MG63 (cell line): Measurements from ENCODE around the gene CELSR3. TPM values are rescaled to one million over a fixed set of nuclear protein-coding genes. Genes with fewer than 3 reads are reported as not detected.

Experiments
- DNase-seq: peaks from one replicate; pipeline ENCODE4 v3.0.0-alpha.2; 2020
- H3K27me3 ChIP-seq: fragments of 250-450 bp; sonication (Bioruptor Pico); 2 replicates; pipeline ENCODE4 v1.5.1; 2020; ENCODE audit warnings: mild to moderate bottlenecking, moderate library complexity
- H3K36me3 ChIP-seq: fragments of 250-450 bp; sonication (Bioruptor Pico); 2 replicates; pipeline ENCODE4 v1.5.1; 2020; ENCODE audit warnings: mild to moderate bottlenecking, moderate library complexity
- H3K4me3 ChIP-seq: fragments of 250-450 bp; sonication (Bioruptor Pico); 2 replicates; pipeline ENCODE4 v1.5.1; 2020; ENCODE audit warnings: mild to moderate bottlenecking, moderate library complexity
- H3K9me3 ChIP-seq: fragments of 250-450 bp; sonication (Bioruptor Pico); 2 replicates; pipeline ENCODE4 v1.5.1; 2020; ENCODE audit warnings: mild to moderate bottlenecking, moderate library complexity
- total RNA-seq: library from RNA; depleted of rRNA; stranded (reverse); fragments of >200 nt; shearing (Covaris generic); gene quantifications from 2 replicates; pipeline ENCODE4 v1.2.3, GENCODE V29; 2014; ENCODE audit warnings: low replicate concordance

Gene CELSR3
- total RNA-seq, 1 experiment from 2014 or later, result 0.16 TPM

DNA sequence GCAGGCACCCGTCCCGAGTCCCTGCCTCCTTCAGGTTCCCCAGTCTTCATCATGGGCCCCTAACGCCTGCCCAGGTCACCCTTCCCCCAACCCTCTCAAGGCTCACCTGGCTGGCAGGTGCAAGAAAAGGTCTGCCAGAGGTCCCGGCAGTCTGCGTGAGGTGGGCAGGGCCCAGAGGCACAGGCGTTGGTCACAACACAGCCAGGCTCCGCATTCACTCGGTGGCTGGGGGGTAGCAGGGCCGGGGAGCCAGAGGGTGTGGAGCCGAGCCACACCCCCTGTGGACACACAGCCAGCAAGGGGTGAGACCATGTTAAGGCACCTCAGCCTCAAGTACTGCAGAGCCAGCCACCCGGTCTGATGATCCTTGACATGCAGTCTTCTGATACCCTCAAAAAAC is 10.9 kb downstream of the CELSR3 start:
- Histone ChIP-seq H3K27me3 (no peaks in the 10 kb centered on the region), H3K4me3 (no peak overlapping the region), H3K9me3 (no peaks in the 10 kb centered on the region), H3K36me3 (no peaks in the 10 kb centered on the region)
- DNase-seq, result no peak

DNA sequence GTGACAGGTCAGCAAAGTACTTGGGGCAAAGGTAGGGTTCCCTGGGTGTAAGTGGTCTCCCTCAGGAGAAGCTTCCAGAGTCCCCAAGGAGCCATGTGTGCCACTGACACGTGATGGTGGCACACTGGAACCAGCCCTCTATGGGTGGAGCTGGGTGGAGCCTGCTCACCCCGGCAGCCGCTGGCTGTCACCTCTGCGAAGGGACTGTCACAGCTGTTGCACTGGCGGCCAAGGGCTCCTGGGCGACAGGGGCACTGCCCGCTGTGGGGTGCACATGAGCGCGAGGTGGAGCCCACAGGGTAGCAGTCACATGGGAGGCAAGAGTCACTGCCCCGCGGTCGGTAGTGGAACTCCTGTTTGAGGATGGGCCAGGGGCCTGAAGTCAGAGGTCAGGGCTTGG is 12.0 kb downstream of the CELSR3 start:
- Histone ChIP-seq H3K36me3 (no peaks in the 10 kb centered on the region), H3K4me3 (no peak overlapping the region), H3K9me3 (no peaks in the 10 kb centered on the region), H3K27me3 (no peaks in the 10 kb centered on the region)
- no peak for DNase-seq

DNA sequence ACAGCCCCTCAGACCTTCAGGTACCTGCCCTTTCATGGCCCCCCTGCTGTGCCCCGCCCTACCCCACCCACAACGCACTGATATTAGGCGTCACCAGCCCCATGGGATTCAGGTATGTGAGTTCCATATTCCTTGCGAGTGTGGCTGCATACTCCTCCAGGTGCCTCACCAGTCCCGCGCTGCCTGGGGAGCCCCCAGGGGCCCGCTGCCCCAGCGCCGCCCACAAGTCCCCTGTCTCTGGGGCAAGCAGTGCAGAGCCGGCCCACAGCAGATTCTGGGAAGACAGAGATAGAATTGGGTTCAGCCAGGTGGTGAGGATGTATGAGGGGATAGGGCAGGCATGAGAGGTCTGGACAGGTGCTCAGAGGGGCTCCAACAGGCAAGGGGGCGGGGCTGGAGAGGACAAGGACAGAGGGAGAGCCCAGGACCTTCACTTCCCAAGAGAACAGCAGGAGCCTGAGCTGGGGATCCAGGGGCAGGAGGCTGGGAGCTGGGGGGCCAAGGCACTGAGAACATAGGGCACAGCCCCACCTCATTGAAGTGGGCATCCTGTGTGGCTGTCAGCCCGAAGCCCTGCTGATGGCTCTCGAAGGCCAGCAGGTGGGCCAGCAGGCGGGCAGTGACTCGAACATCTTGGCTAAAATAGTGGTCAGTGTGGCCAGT is 14.4 kb downstream of the CELSR3 start:
- DNase-seq, result no peak
- no peak overlapping the region for H3K4me3 ChIP-seq
- no peaks in the 10 kb centered on the region for H3K9me3 ChIP-seq

DNA sequence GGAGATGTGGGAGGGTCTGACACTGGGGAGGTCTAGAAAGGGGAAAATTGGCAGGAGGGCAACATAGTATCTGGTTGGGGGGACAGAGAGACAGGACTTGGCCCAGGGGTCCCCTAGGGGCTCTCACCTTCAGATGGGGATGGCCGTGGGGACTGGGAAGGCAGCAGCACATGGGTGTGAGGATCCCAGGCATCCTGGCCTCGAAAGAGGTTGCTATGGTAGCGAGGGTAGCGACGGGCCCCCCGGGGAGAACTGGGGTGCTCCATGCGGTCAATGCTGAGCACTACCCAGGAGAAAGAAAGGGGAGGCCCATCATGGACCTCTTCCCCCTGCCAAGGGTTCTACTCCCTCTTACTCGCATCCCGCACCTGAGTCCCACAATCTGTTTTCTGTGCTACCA is 15.0 kb downstream of the CELSR3 start:
- H3K36me3 ChIP-seq, result no peaks in the 10 kb centered on the region
- no peak for DNase-seq

More for the DNA sequence above, 14.4 kb downstream of the CELSR3 start:
- no peaks in the 10 kb centered on the region for H3K36me3 ChIP-seq
- no peaks in the 10 kb centered on the region for H3K27me3 ChIP-seq

DNA sequence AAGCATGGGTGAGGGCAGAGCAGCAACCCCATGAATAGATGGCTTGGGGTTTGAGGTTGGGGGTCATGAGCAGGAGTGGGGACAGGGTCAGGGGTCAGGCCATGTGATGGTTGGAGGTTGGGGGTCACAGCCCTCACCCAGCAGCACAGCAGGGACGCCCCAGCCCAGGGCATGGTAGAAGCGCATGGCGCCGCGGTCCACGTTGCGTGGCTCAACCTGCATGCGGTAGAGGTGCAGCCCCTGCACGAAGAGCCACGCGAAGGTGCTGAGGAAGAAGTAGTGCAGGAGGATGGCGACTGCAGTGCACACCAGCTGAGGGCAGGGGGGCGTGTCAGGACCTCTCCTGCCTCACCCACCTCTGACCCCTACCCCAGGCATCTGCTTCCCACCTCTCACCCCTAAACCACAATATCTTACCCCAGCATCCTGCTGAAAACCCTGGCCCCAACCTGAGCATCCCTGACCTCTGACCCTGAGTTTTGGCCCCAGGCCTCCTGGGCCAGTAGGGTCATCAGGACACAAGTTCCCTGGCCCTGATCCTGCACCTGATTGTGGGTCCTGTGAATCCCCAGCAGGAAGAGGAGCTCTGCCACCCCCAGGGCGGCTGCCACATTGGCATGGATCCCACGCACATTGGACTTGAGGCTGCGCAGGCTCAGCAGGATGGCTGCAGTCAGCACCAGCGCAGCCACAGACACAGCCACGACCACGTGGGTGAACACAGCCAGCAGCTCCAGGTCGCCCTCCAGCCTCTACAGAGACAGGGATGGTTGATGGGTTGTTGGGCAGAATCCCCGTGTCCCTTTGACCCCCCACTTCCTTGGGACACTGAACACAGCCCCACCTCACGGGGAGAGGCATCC is 17.6 kb downstream of the CELSR3 start:
- no peak overlapping the region for H3K4me3 ChIP-seq
- DNase-seq, result no peak
- H3K9me3 ChIP-seq, result no peaks in the 10 kb centered on the region
- H3K36me3 ChIP-seq, result no peaks in the 10 kb centered on the region
- H3K27me3 ChIP-seq, result no peaks in the 10 kb centered on the region

More for the DNA sequence above, 15.0 kb downstream of the CELSR3 start:
- Histone ChIP-seq H3K27me3 (no peaks in the 10 kb centered on the region), H3K4me3 (no peak overlapping the region), H3K9me3 (no peaks in the 10 kb centered on the region)

DNA sequence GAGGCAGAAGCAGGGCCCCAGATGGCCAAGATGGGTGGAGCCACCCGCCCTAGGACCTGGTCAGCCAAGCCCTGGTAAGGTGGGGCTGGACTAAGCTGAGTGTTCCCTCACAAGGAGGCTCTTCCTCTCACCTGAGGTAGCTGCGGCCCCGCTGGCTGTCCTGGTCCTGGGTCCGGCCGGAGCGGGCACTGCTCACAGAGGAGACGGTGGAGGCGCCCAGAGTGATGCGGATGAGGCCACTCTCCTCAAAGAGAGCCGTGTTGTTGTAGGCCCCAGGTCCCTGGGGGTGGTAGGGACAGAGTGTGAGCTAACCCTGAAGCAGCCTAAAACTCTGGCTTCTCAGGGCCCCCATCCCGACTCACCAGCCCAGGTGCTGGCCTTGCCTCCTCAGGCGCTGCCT is 20.1 kb downstream of the CELSR3 start:
- Histone ChIP-seq H3K27me3 (no peaks in the 10 kb centered on the region), H3K9me3 (no peaks in the 10 kb centered on the region), H3K4me3 (no peak overlapping the region), H3K36me3 (no peaks in the 10 kb centered on the region)
- no peak for DNase-seq

DNA sequence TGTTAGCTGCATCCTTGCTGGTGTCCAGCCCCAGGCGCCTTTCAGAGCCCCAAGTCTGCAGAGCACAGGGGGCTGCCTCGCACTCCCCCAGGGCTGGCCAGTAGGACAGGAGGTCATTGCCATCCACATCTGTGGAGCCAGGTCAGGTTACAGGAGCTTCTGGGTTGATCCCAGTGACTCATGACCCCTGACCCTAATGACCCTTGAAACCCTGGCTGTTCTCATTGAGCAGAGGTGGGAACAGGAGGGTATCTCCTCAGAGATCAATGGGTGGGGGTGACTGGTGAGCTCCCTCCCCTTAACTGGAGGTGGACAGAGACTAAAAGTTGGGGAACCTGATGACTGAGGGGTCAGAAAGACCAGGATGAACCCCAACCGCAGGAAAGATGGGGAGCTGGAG is 21.3 kb downstream of the CELSR3 start:
- Histone ChIP-seq H3K4me3 (no peak overlapping the region), H3K27me3 (no peaks in the 10 kb centered on the region), H3K9me3 (no peaks in the 10 kb centered on the region), H3K36me3 (no peaks in the 10 kb centered on the region)
- DNase-seq, result no peak

DNA sequence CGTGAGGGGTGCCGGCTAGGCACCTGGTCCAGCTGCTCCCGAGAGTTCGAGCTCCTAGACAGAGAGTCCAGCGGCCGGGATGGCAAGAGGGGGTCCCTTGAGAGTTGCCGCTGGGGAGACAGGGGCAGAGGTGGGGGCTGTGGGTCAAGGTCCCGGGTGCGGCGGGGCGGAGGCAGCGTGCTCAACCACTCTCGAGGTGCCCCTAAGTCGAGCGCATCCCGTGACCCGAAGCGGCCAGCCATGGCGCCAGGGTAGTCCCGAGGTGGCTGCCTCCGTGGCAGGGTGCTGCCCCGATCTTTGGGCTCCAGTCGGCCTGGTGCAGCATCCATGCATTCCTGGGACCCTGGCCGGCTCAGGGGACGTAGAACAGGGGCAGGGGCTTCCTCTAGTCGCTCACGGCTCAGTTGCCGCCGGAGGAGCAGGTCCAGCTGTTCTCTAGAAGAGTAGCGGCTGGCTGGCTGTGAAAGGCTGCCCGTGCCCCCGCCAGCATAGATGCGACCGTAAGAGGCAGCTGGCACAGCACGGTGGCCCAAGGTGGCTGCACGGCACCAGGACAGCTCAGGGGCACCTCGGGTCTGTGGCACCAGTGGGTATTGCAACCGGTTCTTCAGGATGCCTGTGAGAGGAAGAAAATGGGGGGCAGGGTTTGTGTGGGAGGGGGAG is 22.6 kb downstream of the CELSR3 start:
- Histone ChIP-seq H3K9me3 (no peaks in the 10 kb centered on the region), H3K36me3 (no peaks in the 10 kb centered on the region), H3K4me3 (no peak overlapping the region), H3K27me3 (no peaks in the 10 kb centered on the region)
- DNase-seq, result no peak

DNA sequence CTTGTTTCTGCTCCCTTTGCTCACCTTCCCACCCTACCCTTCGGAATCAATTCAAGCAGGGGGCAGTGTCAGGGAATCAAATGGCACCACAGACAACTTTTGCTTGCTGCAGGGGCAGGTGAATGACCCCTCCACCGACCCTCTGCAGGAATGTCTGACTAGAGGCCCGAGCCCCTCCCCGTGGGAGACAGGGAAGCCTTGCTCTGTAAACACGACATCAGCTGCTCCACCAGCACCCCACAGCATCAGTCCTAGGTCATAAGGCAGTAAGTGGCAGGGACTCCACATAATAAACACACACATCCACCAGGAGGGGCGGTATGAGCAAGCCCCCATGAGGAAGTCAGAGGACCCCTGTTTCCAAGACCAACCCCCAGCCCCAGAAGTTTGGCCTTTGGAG is 25.4 kb downstream of the CELSR3 start:
- Histone ChIP-seq H3K4me3 (no peak overlapping the region), H3K36me3 (no peaks in the 10 kb centered on the region), H3K9me3 (no peaks in the 10 kb centered on the region), H3K27me3 (no peaks in the 10 kb centered on the region)
- DNase-seq, result no peak

DNA sequence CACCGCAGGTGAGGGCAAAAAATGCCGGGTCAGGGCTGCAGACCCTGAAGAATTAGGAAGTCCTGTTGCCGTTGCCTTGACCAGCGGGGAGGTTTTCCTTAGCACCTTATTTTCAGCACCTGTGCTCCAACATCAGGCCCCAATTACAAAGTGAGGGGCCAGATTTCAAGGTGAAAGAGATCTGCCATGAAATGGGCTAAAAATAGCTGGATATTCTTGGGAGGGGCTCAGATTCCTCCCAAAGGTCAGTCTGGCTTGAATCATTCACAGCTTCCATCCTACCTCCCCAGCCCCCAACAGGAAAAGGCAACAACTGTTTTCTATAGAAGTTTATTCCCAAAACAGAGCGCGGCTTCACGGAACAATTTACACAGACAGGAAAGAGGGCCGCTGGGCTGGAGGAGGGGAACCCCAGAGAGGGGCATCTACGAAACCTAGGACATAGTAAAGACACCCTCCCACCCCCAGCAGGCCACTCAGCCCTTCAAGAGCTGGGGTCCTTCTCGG is 26.5 kb downstream of the CELSR3 start:
- no peaks in the 10 kb centered on the region for H3K27me3 ChIP-seq
- H3K36me3 ChIP-seq, result no peaks in the 10 kb centered on the region
- DNase-seq, result no peak
- peak overlapping the region; percentile 68 for H3K4me3 ChIP-seq
- H3K9me3 ChIP-seq, result no peaks in the 10 kb centered on the region

DNA sequence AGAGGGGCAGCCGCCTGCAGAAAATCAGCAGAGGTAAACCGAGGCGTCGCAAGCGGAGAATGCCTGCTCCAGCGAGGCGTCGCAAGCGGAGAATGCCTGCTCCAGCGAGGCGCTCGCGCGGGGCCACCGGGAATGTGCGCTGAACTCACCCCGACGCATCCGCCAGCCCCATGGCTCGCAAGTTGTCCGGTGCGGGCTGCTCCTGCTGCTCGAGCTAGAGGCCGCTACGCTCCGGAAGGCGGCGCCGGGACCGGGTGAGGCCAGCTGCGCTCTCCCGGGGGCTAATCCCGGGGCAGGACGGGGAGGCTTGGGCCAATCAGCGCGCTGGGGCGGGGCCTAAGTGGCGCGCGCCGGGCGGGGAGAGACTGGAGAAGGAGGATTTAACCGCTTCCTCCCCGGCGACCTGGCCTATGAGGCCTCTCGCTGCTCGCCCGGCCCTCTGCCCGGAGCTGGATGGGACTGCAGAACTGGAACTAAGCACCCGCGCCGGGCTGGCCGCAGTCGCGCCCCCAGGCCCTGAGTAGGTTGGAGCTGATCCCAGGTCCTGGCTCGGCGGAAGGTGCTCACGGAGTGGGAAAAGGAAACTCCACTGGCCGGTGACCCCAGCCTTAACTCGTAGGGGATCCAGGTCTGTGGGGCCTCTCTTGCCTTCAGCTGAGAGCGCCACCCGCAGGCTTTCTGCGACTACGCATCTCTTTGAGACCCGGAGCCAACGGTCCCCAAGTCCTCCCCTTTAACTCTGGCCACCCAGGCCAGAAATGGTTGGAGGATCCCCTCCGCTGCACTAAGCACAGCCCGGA is 27.3 kb downstream of the CELSR3 start, which contains the start of gene SLC26A6:
TSS of gene SLC26A6 (minus strand) at position 240 of the 800 bp plus-strand sequence. CDS start at position 172, 68 bp downstream.
- H3K36me3 ChIP-seq, result no peaks in the 10 kb centered on the region

DNA sequence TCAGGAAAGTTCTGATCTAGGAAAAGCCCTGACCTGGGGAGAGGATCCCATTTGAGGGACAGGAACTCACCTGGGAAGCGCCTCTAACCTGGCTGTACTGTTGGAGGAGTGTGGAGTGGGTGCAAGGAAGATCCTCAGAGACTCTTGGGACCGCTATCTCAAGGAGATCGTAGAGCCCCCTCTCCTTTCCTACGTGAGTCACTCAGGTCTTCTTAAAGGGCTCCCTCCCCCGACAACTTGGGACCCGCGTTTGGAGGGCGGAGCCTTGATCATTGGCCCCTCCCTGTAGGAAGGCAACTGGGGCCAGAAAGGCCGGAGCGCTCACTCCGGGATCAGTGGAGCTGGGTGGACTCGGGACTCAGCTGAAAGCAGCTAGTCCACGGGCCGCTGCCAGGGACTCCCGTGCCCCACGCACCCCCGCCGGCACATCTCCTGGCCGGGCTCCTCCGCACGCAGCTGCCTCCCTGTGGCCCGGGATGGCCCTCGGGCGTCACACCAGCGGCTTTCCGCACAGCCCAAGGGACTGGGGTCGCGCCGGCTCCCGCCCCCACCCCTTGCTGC is 27.9 kb downstream of the CELSR3 start:
- no peaks in the 10 kb centered on the region for H3K27me3 ChIP-seq
- H3K4me3 ChIP-seq, result peak overlapping the region; percentile 68
- no peaks in the 10 kb centered on the region for H3K9me3 ChIP-seq
- no peaks in the 10 kb centered on the region for H3K36me3 ChIP-seq
- peak; percentile 51 for DNase-seq

More for the DNA sequence above, 27.3 kb downstream of the CELSR3 start, which contains the start of gene SLC26A6:
- peak; percentile 95 for DNase-seq
- H3K4me3 ChIP-seq, result peak within 1 kb of the TSS; percentile 68
- no peaks in the 10 kb centered on the region for H3K9me3 ChIP-seq
- H3K27me3 ChIP-seq, result no peaks in the 10 kb centered on the region

DNA sequence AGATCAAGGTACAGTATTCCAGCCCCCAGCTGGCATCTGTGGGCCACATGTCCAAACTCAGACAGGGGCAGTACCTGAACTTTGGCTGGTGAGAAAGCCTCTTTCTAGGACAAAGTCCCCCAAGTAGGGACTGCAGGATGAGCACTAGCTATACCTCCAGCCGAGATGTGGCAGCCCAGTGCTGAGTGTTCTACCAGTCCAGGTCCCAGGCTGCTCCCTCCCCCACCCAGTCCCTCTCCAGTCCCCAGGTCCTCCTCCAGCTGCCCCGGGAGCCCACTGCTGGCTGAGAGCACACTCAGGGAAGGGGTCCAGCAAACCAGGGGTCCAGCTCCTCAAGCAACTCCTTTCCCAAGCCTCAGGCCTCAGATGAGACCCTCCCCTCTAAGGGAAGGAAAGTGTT is 28.9 kb downstream of the CELSR3 start:
- no peaks in the 10 kb centered on the region for H3K27me3 ChIP-seq
- no peaks in the 10 kb centered on the region for H3K36me3 ChIP-seq
- no peak for DNase-seq
- no peaks in the 10 kb centered on the region for H3K9me3 ChIP-seq
- no peak overlapping the region for H3K4me3 ChIP-seq

DNA sequence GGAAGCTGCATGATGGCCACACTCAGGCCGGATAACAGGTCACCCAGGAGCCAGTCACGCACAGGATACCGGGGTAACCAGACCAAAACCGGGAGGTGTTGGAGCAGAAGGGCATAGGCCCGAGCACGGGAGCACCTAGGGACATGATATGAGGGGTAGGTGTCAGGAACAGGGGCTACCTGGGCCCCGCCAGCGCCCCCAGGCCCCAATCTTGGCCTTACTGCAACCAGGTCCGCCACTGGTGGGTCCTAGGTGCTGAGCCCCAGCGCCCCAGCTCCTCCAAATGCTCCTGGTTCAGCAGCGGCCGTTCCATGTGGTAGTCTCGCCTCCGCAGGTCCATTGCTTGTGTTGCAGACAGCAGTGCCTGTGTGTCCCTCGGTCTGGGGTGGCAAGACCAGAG is 29.4 kb downstream of the CELSR3 start:
- Histone ChIP-seq H3K36me3 (no peaks in the 10 kb centered on the region), H3K27me3 (no peaks in the 10 kb centered on the region), H3K9me3 (no peaks in the 10 kb centered on the region), H3K4me3 (no peak overlapping the region)
- no peak for DNase-seq

DNA sequence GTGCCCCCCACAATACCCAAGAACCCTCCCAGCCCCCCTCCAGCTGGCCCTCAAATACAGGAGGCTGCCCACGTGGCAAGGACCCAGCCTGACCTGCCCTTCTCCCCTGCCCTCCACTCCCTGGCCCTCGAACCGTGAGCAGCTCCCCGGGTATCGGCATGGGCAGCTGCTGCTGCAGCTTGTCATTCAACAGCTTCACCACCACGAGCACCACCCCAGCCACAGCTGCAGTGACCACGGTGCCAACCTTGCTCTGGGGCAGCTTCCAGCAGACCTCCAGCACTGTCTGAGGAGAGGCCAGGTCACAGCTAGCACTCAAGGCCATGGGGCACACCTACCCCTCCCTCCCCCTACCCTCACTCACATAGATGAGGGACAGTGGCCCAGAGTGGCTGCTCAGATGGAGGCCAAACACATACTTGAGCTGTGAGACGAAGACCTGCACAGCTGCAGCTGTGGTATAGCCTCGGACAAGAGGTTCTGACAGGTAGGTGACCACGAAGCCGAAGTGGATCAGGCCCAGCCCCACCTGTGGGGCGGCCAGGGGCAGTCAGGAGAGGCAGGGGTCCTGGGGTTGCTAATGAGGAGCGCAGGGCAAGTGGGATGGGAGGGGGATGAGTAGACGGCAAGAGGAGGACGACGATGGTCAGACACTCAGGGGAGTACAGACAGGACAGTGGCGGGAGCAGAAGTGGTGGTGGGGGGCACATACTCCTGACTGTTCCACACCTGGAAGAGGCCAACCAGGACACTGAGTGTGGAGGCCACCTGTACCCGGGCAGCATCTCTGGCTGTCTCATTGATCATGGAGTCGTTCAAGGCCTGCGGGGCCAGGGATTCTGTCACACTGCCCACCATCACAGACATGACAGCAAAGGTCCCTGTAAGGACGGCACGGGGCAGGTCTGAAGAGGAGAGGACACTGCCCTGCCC is 30.9 kb downstream of the CELSR3 start:
- no peak overlapping the region for H3K4me3 ChIP-seq
- H3K36me3 ChIP-seq, result no peaks in the 10 kb centered on the region
- H3K9me3 ChIP-seq, result no peaks in the 10 kb centered on the region
- no peak for DNase-seq
- no peaks in the 10 kb centered on the region for H3K27me3 ChIP-seq
